Sigmoid colon (tissue), 4 donors: ENCODE results near the gene POLE.

Source experiments
- POLR2A ChIP-seq, 2 donors: fragments of 450-650 bp; IDR thresholded peaks; one replicate each; pipeline ENCODE4 v1.6.1; 2016; ENCODE audit warnings: antibody characterized with exemption in 2 of 2, mild to moderate bottlenecking in 2 of 2, moderate library complexity in 2 of 2
- POLR2AphosphoS5 ChIP-seq, 4 donors: sonication (generic); formaldehyde crosslinking; IDR thresholded peaks; one replicate each; pipeline ENCODE4 v1.6.1; 2017; ENCODE audit warnings: antibody characterized with exemption in 4 of 4
- TF ChIP-seq, protein P1 (sequence below), 4 experiments: fragments of 450-650 bp in 3 of 4; fragments of 200-600 bp in 1 of 4; IDR thresholded peaks; one replicate each; pipeline ENCODE4 v1.5.1; 2016 to 2019; ENCODE audit warnings: antibody characterized with exemption in 4 of 4, mild to moderate bottlenecking in 3 of 4, moderate library complexity in 2 of 4

DNA sequence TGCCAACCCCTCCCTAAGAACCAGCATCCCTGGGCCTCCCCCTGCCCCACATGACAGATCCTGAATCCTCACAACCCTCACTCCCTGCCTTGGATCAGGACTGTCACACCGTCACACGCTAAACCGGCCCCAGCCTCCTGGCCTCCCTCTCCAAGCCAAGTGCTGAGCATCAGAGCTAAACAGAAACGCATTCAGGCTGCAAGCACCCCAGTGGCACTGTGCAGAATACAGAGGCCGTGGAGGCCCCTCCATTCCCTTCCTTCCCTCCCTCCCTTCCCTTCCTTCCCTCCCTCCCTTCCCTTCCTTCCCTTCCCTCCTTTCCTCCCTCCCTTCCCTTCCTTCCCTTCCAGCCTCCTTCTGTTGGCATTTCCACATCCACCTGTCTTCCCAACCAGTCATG is 12.6 kb downstream of the POLE start:
- TF ChIP-seq, protein P1, sequence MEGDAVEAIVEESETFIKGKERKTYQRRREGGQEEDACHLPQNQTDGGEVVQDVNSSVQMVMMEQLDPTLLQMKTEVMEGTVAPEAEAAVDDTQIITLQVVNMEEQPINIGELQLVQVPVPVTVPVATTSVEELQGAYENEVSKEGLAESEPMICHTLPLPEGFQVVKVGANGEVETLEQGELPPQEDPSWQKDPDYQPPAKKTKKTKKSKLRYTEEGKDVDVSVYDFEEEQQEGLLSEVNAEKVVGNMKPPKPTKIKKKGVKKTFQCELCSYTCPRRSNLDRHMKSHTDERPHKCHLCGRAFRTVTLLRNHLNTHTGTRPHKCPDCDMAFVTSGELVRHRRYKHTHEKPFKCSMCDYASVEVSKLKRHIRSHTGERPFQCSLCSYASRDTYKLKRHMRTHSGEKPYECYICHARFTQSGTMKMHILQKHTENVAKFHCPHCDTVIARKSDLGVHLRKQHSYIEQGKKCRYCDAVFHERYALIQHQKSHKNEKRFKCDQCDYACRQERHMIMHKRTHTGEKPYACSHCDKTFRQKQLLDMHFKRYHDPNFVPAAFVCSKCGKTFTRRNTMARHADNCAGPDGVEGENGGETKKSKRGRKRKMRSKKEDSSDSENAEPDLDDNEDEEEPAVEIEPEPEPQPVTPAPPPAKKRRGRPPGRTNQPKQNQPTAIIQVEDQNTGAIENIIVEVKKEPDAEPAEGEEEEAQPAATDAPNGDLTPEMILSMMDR (IDR thresholded peaks at IDR 0.05) = no peak
- TF ChIP-seq POLR2A (IDR thresholded peaks at IDR 0.05) (no peak), POLR2AphosphoS5 (IDR thresholded peaks at IDR 0.05) (no peak)
